Ecto neural progenitor cell (in vitro differentiated cells): ENCODE data around the gene ARHGEF28.

Experiments
- DNase-seq: peaks from one replicate; pipeline ENCODE4 v3.0.0-alpha.2; 2018; ENCODE audit warnings: low spot score

The ARHGEF28 gene

DNA sequence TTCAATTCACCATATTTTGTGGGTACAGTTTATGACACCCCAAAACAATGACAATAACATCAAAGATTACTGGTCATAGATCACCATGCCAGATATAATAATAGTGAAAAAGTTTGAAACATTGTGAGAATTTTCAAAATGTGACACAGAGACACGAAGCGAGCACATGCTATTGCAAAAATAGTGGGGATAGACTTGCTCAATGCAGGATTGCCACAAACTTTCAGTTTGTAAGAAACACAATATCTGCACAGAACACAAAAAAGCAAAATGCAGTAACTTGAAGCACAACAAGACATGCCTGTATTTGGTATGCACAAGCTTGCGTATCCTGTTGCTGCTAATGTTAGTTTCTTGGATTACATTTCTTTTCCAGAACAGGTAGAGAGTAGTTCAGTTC lies 35.8 kb downstream of the ARHGEF28 start:
- DNase-seq: no peak

DNA sequence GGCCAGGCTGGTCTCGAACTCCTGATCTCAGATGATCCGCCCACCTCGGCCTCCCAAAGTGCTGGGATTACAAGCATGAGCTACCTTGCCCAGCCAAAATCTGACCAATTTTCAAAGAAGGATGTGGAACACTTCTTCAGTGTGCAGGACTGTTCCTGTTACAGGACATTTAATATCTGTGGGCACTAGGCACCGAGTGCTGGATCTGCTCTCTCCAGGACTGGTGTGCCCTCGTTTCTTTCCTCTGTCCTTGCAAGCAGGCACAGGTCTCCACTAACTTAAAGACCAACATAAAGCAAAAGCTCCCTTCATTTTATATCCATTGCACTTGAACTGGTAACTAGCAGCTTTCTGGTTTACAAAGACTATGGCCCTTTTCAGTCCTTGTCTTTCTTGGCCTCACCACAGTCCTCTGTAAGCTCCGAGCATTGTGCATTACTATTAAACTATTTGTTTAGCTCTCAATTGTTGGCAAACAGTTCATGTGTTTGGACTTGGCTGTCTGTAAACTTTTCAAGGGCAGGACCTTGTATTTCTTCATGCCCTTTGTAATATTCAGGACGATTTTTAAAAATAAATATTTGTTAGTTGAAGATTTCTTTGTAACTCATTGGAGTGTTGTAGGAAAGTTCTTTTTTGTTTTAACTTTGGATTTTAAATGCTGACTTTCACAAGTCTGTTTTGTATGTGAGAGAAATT lies 37.3 kb downstream of the ARHGEF28 start:
- DNase-seq: no peak

DNA sequence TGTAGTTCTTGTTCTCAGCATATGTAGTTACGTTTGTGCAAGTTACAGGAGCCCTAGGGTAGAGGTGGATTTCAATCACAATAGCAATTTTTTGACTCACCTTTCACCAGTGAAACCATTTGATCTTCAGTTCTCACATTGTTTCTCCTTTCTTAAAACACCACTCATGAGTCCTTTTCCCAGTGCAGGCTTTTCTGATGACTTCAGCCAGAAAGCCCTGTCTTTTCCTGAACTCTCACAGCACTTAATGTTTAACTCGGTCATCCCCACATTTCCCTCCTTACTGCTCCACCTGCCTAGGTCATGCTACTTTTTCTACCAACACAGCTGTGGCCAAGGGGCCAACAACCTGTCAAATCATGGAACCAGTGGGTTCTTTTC lies 37.9 kb downstream of the ARHGEF28 start:
- DNase-seq: no peak

DNA sequence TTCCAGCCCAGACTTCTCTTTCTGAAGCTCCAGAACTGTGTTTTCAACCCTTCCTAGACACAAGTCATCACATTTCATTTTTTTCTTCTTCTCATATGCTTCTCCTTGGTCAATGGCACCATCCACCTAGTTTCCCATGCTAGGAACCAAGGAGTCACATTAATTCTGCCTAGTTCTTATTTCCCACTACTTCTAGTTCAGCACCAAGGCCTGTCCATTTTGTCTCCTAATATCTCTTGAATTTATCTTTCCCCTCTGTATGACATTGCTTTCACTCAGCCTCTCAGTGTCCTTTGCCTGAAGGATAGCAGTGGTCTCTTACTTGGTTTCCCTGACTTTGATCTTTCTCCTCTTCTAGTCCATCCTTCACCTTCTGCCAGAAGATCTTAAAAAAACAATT lies 38.8 kb downstream of the ARHGEF28 start:
- no peak for DNase-seq

DNA sequence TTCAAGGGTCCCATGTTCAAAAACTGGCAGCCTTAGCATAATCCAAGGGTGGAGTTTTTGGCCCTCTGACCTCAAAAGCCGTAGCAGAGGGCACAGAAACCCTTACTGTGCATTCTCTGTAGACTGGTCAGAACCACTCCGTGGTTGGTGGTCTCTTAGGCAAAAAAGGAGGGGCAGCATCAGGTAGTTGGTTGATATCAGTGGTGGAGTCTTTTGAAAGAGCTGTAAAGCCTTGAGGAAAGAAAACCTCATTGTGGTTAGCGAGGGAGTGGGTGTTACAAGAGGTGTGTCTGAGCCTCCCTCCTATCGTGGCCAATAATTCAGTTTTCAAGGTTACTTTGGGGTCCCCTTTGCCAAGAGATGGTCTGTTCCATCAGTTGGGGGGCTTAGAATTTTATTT lies 40.9 kb downstream of the ARHGEF28 start:
- DNase-seq: no peak

DNA sequence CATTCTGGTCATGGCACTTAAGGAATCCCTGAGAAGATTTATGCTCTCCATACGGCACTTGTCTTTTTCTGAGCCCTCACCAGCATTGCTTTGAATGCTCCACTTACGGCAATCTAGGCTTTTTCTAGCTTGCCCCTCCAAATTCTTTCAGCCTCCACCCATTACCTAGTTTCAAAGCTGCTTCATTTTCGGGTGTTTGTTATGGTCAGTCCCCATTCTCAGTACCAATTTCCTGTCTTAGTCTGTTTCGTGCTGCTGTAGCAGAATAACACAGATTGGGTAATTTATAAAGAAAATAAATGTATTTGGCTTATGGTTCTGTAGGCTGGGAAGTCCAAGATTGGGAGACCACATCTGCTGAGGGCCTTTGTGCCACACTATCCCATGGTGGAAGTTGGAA lies 42.0 kb downstream of the ARHGEF28 start:
- DNase-seq: no peak

DNA sequence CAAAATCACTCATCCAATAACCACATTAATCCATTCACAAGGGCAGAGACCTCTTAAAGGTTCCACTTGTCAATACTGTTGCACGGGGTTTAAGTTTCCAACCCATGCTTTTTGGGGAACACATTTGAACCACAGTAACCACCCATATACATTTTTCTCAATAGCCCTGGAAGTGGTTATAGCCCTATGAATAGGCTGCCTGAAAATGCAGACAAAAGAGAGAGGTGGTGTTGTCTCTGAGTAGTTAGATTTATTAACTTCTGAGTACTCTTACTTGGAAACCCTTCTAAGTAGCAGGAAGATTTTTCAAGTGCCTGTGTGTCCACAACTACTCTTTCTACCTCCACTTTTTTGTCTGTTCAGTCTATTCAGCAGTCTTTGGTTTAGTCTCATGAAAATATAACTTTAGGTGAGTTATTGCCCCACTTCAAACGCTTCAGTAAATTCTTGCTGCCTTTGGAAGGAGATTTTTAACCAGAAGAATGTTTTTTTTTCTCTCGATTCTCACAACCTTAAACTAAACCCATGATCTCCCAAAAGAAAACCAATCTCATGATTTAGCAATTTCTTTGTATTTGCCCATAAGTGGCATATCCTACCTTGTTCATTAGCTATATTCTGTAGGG lies 42.6 kb downstream of the ARHGEF28 start:
- DNase-seq: no peak

DNA sequence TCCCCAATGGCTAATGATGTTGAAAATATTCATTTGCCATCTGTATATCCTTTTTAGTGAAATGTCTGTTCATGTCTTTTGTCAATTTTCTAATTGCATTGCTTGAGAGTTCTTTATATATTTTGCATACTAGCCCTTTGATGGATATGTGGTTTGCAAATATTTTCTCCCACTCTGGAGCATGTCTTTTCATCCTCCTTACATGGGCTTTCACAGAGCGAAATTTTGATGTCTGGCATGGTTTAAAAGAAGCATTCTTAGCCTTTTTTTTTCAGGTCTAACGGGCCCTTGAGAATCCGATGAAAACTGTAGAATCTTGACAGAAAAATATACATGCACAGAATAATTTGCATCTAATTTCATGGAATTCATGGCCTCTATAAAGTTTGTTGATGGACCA lies 44.7 kb downstream of the ARHGEF28 start:
- no peak for DNase-seq

DNA sequence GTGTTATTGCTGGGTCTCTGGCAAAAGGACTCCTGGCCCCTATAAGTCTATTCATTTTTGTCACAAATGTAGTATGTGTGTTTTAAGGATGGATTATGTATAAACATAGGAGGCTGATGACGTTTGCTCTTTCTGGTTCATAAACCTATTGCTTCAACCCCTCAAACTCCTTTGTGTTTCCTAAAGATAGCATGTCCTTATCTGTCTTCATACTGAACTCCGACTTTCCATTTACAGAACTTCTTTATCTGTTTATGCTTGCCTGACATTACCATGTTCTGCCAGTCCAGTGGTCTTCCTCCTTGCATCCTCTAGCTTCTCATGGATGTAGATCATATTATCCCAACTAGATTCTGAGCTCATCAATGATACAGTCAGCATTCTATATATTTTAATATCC lies 46.1 kb downstream of the ARHGEF28 start:
- DNase-seq: no peak

DNA sequence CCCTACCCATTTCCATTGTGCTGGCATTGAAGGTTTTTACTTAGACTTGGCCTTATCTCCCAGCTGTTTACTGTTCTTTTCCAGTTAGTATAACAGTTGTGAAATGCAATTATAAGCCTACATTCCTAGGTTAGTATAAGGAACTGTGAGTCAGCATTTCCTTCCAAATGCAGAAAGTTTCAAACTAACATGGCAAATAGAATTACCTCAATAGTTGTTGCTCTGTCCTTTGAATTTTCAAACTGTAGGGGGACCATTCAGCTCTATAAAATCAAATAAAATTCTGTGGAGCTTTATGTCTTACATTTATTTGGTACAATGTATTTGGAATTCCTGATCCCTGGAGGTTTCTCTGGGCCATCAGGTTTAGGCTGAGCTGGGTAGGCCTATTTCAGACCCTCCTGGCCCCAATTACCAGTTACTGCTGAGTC lies 47.2 kb downstream of the ARHGEF28 start:
- no peak for DNase-seq

DNA sequence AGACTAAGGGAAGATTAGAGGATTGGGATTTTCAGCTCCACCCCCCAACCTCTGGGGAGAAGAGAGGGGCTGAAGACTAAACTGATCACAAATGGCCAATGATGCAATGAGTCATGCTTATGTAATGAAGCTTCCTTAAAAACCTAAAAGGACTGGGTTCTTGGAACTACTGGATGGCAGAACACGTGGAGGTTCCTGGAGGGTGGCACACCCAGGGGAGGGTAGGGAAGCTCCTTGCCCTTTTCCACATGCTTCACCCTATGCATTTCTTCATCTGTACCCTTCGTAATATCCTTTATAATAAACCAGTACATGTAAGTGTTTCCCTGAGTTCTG lies 48.6 kb downstream of the ARHGEF28 start:
- no peak for DNase-seq

DNA sequence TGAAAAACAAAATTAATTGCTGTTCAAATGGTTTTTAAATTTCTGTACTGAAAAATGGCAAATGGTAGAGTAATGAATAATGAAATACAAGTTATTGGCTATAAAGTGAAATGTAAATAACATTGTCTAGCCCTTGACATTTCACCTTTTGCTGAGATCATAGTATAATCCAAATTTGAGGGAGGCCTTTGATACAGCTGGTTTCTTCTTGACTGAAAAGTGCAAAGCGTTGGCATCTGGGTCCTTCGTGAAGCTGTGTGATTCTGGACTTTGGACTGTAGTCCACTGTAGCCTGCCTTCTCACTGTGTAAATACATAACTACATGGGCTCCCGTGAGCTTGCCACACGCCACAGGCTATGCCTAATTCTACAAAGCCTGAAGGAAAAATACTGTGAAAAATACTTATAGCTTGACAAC lies 52.3 kb downstream of the ARHGEF28 start:
- DNase-seq: no peak

DNA sequence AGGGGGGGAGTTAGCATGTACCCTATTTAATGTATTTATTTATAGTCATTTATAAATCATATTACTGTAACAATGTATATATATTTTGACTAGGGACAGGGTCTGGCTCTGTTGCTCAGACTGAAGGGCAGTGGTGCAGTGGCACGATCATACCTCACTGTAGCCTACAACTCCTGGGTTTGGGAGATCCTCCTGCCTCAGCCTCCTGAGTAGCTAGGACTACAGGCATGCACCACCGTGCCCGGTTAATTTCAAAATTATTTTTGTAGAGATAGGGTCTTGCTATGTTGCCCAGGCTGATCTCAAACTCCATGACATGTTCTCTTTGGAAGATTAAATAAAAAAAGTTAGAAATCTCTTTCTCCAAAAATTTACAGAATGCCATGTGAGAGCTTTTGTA lies 52.8 kb downstream of the ARHGEF28 start:
- no peak for DNase-seq

DNA sequence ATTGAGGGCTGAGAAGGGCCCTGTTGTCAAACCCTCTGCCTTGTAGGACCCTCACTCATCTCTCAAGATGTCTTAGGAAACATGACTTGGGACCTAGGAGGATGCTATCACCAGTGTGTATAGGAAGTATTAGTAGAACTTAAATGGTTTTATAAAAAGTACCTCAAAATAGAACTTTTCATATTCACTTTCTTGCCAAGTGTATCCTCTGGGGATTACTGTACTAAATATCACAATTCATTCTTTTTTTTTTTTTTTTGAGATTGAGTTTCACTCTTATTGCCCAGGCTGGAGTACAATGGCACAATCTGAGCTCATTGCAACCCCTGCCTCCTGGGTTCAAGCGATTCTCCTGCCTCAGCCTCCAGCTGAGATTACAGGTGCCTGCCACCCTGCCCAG lies 56.2 kb downstream of the ARHGEF28 start:
- no peak for DNase-seq

DNA sequence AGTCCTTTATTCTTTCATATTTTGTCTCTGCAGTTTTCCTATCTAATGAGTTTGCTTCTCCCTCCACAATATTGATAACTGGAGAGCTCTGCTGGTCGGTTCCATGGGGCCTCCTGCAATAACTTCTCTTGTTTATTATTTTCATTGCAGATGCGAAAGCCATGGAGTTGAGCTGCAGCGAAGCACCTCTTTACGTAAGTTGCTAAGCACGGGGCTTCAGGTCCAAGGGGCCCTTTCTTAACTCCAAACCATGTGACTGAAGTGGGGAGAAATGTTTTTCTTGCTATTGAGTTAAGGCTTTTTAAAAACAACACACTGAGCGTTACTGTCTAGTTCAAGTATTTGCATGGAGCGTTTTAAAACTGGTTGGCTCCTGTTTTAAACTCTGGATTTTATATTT lies 58.7 kb downstream of the ARHGEF28 start:
- no peak for DNase-seq

DNA sequence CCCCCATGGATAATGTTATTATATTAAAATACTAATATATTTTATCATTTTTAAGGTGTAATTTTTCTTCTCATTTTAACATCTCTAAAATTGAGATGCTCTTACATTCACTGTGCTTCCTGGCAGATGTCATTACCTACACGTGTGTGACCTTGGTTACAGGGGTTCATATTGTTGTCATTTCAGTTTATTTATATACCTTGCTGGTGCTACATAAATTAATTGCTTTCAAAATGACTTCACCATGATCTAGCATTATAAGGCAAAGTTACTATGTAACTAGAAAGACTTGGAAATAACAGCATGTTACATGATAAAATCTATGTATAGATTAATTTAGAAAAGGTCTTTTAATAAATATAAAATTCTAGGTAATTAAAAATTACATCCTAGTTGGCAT lies 60.9 kb downstream of the ARHGEF28 start:
- DNase-seq: no peak

DNA sequence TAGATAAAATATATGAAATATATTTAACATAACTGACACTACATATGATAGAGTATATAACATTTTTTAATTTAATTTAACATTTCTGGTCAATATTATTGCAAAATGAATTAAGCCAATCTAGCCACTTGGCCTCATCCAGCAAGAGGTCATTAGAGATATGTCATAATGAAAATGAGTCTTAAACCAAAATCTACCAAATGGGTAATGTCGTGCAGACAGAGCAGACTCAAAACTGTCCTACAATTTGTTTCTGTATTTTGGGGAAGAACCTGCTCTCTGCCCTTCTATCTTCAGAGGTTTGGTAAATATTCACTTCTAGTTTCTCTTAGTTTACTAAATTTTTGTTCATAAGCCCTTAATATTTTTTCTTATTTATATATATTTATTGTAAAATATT lies 61.4 kb downstream of the ARHGEF28 start:
- no peak for DNase-seq

DNA sequence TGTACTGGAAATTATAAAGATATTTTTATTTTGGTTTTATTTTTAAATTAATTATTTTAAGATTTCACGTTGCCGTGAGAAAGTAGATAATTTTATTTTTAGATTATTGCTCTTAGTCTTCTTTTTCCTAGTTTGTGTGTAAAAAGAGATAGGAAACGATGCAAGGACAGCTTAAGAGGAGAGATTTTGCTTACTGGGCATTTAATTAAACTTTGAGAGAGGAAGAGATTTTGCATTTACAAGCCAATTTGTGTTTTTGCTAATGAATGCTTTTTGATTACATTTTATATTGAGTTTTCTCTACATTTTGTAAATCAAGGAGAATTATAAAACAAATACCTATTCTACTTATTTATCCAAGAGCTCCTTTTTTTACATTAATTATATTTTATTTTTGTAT lies 64.0 kb downstream of the ARHGEF28 start:
- DNase-seq: no peak

DNA sequence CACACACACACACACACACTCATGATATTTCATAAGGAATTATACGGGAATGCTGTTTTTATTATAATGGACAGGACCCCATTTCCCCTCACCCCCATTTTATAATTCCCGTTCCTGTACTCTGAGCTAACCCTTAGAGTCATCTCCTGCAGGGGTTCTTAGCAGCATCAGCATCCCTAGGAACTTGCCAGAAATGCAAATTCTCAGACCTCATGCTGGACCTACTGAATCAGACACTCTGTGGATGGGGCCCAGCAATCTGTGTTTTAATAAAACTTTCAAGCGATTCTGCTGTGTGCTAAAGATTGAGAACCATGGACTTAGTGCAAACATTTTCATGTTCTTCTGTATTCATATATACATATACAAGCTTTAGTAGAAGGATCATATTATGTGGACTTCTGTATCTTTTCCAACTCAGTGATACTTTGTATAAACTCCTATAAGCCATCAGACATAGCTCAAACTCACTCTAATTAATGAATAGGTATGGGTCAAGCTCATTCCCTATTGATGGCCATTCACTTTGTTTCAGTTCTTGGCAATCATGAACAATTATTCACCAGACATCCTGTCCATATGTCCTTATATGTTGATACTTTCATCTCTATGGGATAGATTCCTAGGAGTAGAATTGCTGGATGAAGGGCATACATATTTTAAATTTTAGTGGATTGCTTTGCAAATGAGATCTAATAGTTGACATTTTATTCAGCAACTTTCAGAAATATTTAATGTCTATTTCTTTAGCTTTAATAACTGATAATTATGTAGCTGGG lies 65.5 kb downstream of the ARHGEF28 start:
- no peak for DNase-seq

DNA sequence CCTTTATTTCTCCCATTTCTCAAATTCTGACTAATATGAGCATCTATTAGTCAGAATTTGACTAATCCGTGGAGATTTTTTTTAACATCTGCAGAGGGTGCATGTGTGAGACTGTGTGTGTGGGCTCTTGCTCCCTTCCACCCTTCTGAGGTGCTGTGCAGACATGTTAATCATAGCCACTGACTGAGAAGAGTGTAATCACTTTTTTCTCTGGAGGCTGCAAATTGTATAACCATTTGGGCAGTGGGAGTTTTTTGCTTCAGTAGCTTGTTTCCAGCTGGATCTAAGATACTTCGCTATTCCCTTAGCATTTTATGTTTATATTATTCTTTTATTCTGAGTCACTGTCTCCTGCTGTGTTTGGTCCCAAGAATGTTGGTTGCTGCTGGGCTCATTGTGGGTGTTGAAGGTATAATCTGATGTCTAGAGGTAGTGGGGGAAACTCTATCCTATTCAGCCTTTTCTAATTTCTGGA lies 66.2 kb downstream of the ARHGEF28 start:
- DNase-seq: no peak

DNA sequence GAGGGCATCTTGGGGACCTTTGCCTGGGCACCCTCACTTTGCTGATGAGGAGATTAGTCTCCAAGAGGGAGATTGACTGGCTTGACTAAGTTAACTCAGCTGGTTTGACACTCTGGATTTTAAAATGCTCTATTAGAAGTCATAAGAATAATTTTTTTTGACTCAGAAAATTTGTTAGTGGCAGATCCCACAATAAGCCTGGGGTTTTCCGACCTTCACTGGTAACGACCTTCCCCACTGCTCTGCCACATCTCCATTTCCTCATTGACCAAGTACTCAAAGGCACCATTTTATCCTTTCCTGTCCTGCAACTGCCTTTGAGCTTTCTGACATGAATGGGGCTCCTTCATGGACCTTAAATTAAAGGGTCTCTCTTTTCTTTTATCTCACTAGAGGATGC lies 67.0 kb downstream of the ARHGEF28 start:
- DNase-seq: no peak

DNA sequence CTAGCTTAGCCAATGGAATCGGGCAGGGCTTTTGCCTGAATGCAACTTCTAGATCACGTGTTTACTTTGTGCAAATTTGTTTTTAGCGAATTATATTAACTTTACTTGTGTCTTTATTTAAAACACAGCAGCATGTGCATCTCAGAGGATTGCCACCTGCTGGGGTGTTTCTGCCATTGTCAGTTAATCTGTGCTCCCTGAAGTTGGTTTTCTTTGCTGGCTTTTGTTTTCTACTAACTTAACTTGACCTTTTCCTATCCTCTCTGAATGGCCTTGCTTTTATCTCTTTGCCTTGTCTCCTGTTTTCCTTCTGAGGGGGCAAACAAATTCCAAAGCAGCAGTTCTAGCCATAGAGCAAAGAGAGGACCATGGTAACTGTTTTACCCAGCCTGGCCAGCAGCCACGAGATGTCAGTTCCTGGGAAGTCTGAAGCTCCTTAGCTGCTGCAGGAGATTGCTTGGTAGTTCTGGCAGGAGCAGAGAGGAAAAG lies 67.6 kb downstream of the ARHGEF28 start:
- DNase-seq: no peak

DNA sequence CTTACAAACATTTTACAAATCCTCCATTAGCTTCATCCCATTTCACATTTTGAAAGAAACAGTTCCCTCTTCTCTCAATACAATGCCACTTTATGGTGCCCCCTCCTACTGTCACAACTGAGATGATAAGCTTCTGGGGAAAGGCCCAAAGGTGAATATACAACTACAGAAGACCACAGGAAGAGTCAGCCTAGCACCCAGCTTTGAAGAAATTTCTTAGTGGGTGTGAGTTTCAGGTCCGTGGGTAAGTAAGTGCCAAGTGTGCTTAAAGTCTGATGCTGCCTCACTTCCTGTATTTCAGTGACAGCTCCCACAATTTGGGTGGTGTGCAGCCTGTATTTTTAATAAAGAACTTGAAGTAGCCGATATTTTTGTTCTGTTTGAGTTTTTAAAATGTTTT lies 68.1 kb downstream of the ARHGEF28 start:
- no peak for DNase-seq
